ENCODE data around the gene SLC25A34.

SLC25A34 gene

DNA sequence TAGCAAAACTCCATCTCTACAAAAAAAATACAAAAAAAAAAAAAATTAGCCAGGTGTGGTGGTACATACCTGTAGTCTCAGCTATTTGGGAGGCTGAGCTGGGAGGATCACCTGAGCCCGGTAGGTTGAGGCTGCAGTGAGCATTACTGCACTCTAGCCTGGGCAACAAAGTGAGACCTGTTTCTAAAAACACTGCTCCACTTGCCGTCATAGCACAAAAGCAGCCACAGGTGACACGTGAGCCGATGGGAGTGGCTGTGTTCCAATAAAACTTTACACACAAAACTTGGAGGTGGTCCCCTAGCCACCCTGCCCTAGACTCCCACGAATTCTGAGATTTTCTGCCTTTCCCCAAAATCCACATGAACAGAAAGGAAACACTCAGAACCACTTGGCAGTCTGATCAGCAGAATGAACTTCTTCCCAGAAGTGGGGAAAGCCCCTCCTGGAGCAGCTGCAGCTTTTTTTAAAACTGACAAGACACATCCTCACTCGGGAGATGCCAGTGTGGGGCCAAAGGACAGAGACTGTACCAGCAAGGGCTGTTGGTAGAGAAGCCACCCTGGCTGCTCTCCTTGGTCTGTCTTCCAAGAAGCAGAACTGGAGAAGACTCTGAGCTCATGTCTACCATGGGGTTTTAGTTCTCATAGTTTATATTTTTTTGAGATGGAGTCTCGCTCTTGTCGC is 28.7 kb upstream of the SLC25A34 start:
- TF ChIP-seq, protein P1, sequence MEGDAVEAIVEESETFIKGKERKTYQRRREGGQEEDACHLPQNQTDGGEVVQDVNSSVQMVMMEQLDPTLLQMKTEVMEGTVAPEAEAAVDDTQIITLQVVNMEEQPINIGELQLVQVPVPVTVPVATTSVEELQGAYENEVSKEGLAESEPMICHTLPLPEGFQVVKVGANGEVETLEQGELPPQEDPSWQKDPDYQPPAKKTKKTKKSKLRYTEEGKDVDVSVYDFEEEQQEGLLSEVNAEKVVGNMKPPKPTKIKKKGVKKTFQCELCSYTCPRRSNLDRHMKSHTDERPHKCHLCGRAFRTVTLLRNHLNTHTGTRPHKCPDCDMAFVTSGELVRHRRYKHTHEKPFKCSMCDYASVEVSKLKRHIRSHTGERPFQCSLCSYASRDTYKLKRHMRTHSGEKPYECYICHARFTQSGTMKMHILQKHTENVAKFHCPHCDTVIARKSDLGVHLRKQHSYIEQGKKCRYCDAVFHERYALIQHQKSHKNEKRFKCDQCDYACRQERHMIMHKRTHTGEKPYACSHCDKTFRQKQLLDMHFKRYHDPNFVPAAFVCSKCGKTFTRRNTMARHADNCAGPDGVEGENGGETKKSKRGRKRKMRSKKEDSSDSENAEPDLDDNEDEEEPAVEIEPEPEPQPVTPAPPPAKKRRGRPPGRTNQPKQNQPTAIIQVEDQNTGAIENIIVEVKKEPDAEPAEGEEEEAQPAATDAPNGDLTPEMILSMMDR (IDR thresholded peaks at IDR 0.05; ENCODE audit: low read depth, low read length, poor library complexity, severe bottlenecking): no peak
- no peak for TF ChIP-seq EZH2phosphoT487 (IDR thresholded peaks at IDR 0.05; ENCODE audit: borderline replicate concordance, low read length)
- no peaks in the 10 kb centered on the region for H3K9me3 ChIP-seq (ENCODE audit: control insufficient read depth, insufficient read depth, low read length)
- H3K27me3 ChIP-seq (ENCODE audit: control insufficient read depth, low read length): no peaks in the 10 kb centered on the region
- no peaks in the 10 kb centered on the region for H3K4me1 ChIP-seq (ENCODE audit: control insufficient read depth, low read length)
- H3F3A ChIP-seq (ENCODE audit: control insufficient read depth, insufficient read depth): no peaks in the 10 kb centered on the region
- no peak overlapping the region for H3K27ac ChIP-seq (ENCODE audit: low read depth, low read length)
- no peaks in the 10 kb centered on the region for H3K9me2 ChIP-seq (replicated peaks; ENCODE audit: control insufficient read depth, low read length)
- H3K36me3 ChIP-seq (ENCODE audit: control insufficient read depth, low read length): no peaks in the 10 kb centered on the region
- peaks cover 46% of the 10 kb centered on the region for H3K79me2 ChIP-seq (ENCODE audit: control insufficient read depth, low read length)
- H3K4me3 ChIP-seq (ENCODE audit: low read length): no peak overlapping the region
- no peak overlapping the region for H3K4me2 ChIP-seq (ENCODE audit: low read length)
- no peaks in the 10 kb centered on the region for H4K20me1 ChIP-seq (ENCODE audit: control insufficient read depth, insufficient read depth, low read depth, low read length)

DNA sequence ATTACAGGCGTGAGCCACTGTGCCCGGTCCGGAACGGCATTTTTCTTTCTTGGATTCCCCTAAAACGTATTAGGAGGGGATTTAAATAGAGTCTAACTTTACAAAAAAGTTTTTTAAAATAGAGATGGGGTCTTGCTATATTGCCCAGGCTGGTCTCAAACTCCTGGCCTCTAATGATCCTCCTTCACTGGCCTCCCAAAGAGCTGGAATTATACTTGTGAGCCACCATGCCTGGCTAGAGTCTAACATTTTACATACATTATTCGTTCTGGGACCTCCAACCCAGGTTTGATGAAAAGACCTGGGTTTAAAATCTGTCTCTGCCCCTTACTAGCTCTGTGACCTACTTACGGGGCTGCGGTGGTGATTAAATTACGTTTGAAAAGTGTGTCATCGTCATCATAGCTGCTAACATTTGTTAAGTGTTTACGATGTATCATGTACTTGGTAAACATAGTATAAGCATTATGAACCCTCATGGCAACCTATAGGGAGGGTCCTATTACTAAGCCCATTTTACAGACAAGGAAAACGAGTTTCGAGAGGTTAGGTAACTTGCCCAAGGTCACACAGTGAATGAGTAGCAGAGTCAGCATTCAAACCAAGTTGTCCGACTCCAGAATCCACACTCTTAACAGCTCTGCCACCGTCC is 27.4 kb upstream of the SLC25A34 start:
- H3K9me3 ChIP-seq (ENCODE audit: control insufficient read depth, insufficient read depth, low read length): no peaks in the 10 kb centered on the region
- TF ChIP-seq, protein P1 (IDR thresholded peaks at IDR 0.05; ENCODE audit: low read depth, low read length, poor library complexity, severe bottlenecking): no peak
- TF ChIP-seq EZH2phosphoT487 (IDR thresholded peaks at IDR 0.05; ENCODE audit: borderline replicate concordance, low read length): no peak
- no peaks in the 10 kb centered on the region for H3K27me3 ChIP-seq (ENCODE audit: control insufficient read depth, low read length)
- no peaks in the 10 kb centered on the region for H3K4me1 ChIP-seq (ENCODE audit: control insufficient read depth, low read length)
- no peaks in the 10 kb centered on the region for H3F3A ChIP-seq (ENCODE audit: control insufficient read depth, insufficient read depth)
- H3K4me2 ChIP-seq (ENCODE audit: low read length): no peak overlapping the region
- no peak overlapping the region for H3K4me3 ChIP-seq (ENCODE audit: low read length)
- H4K20me1 ChIP-seq (ENCODE audit: control insufficient read depth, insufficient read depth, low read depth, low read length): no peaks in the 10 kb centered on the region
- H3K27ac ChIP-seq (ENCODE audit: low read depth, low read length): no peak overlapping the region
- H3K79me2 ChIP-seq (ENCODE audit: control insufficient read depth, low read length): peaks cover 35% of the 10 kb centered on the region
- no peaks in the 10 kb centered on the region for H3K36me3 ChIP-seq (ENCODE audit: control insufficient read depth, low read length)
- H3K9me2 ChIP-seq (replicated peaks; ENCODE audit: control insufficient read depth, low read length): no peaks in the 10 kb centered on the region

DNA sequence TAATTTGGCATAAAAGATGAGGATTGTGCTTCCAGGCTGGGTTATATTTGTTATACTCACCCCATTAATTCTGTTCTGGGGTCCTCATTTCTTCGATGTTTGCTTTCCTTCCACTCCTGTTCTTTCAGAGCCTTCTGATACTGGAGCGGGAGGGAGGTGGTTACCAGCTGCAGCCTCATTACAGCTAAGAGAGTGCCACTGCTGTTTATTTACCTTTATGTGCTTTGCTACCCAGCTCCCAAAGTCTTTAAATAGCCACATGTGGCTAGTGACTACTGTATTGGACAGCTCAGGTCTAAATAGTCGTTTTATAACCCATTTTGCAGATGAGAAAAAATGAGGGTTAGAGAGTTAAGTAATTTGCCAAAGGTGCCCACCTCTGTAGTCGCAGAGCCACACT is 26.8 kb upstream of the SLC25A34 start:
- H3K9me2 ChIP-seq (replicated peaks; ENCODE audit: control insufficient read depth, low read length): no peaks in the 10 kb centered on the region

More for the DNA sequence above, 26.8 kb upstream of the SLC25A34 start:
- Histone ChIP-seq H3K9me3 (ENCODE audit: control insufficient read depth, insufficient read depth, low read length) (no peaks in the 10 kb centered on the region), H3K4me3 (ENCODE audit: low read length) (no peak overlapping the region), H3K27me3 (ENCODE audit: control insufficient read depth, low read length) (no peaks in the 10 kb centered on the region), H3K79me2 (ENCODE audit: control insufficient read depth, low read length) (peaks cover 34% of the 10 kb centered on the region), H3K27ac (ENCODE audit: low read depth, low read length) (no peak overlapping the region), H4K20me1 (ENCODE audit: control insufficient read depth, insufficient read depth, low read depth, low read length) (no peaks in the 10 kb centered on the region), H3K4me1 (ENCODE audit: control insufficient read depth, low read length) (no peaks in the 10 kb centered on the region), H3F3A (ENCODE audit: control insufficient read depth, insufficient read depth) (no peaks in the 10 kb centered on the region), H3K4me2 (ENCODE audit: low read length) (no peak overlapping the region), H3K36me3 (ENCODE audit: control insufficient read depth, low read length) (no peaks in the 10 kb centered on the region)
- no peak for TF ChIP-seq EZH2phosphoT487 (IDR thresholded peaks at IDR 0.05; ENCODE audit: borderline replicate concordance, low read length)
- TF ChIP-seq, protein P1 (IDR thresholded peaks at IDR 0.05; ENCODE audit: low read depth, low read length, poor library complexity, severe bottlenecking): no peak

Measured in DOHH2 (cell line).